Nephron (organoid): ENCODE measurements around the gene ECE2.

Experiments
- H3K27ac Mint-ChIP-seq, 3 experiments: 2 replicates each; pipeline ENCODE4 v1.8.0; 2020; ENCODE audit warnings: mixed read lengths in 3 of 3, mild to moderate bottlenecking in 2 of 3, moderate library complexity in 1 of 3
- H3K27me3 Mint-ChIP-seq: 2 replicates; pipeline ENCODE4 v1.8.0; 2021; ENCODE audit warnings: low read depth, mild to moderate bottlenecking, moderate library complexity, mixed read lengths
- H3K36me3 Mint-ChIP-seq: 2 replicates; pipeline ENCODE4 v1.8.0; 2020; ENCODE audit warnings: low read depth, mixed read lengths
- H3K4me1 Mint-ChIP-seq: 2 replicates; pipeline ENCODE4 v1.8.0; 2020; ENCODE audit warnings: mixed read lengths
- H3K4me3 Mint-ChIP-seq, 3 experiments: 2 replicates each; pipeline ENCODE4 v1.8.0; 2020; ENCODE audit warnings: mild to moderate bottlenecking in 3 of 3, mixed read lengths in 3 of 3, moderate library complexity in 2 of 3
- H3K9me3 Mint-ChIP-seq: 2 replicates; pipeline ENCODE4 v1.8.0; 2020; ENCODE audit warnings: mixed read lengths
- TF ChIP-seq, protein P1 (sequence below), 3 experiments: fragments of 200-600 bp; sonication (generic); IDR thresholded peaks; one replicate each; pipeline ENCODE4 v1.5.0; 2021; ENCODE audit warnings: antibody characterized with exemption in 3 of 3; ENCODE audit not compliant: unreplicated experiment in 3 of 3

The ECE2 gene

DNA sequence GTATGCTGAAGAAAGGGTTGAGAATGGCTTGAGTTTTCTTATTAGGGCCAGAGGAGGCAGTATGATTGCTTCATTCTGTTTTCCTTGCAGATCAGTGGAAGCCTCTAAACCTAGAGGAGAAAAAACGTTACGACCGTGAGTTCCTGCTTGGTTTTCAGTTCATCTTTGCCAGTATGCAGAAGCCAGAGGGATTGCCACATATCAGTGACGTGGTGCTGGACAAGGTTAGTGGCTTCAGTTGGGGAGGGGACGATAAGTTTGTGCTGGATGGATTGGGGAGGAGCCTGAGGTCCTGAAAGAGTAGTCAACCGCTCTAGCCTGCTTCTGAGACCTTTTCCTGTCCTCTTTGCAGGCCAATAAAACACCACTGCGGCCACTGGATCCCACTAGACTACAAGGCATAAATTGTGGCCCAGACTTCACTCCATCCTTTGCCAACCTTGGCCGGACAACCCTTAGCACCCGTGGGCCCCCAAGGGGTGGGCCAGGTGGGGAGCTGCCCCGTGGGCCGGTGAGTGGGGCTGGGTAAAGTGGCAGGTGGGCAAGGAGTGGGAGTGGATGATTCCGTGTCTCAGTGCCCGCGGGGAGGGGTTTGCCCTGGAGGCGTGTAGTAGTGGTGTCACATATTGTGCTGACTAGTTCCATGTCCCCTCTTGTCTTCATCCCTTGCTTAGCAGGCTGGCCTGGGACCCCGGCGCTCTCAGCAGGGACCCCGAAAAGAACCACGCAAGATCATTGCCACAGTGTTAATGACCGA lies 47.1 kb downstream of the ECE2 start:
- H3K27me3 Mint-ChIP-seq, result no peaks in the 10 kb centered on the region

DNA sequence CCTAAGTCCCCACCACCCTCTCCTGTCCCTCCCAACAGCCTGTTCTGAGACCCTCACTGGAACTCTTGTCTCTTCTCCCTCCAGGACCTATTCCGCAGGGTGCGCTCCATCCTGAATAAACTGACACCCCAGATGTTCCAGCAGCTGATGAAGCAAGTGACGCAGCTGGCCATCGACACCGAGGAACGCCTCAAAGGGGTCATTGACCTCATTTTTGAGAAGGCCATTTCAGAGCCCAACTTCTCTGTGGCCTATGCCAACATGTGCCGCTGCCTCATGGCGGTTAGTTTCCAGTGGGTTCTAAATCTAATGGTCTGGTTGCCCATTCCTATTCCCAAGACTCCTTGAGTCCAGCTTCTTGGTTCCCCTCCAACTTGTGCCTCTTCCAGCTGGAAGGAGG lies 47.9 kb downstream of the ECE2 start:
- Mint-ChIP-seq H3K27me3 (no peaks in the 10 kb centered on the region), H3K4me1 (peaks cover 6% of the 10 kb centered on the region), H3K36me3 (peaks cover 89% of the 10 kb centered on the region), H3K9me3 (no peaks in the 10 kb centered on the region), H3K4me3 (no peak overlapping the region), H3K27ac (no peak overlapping the region)
- TF ChIP-seq, protein P1, sequence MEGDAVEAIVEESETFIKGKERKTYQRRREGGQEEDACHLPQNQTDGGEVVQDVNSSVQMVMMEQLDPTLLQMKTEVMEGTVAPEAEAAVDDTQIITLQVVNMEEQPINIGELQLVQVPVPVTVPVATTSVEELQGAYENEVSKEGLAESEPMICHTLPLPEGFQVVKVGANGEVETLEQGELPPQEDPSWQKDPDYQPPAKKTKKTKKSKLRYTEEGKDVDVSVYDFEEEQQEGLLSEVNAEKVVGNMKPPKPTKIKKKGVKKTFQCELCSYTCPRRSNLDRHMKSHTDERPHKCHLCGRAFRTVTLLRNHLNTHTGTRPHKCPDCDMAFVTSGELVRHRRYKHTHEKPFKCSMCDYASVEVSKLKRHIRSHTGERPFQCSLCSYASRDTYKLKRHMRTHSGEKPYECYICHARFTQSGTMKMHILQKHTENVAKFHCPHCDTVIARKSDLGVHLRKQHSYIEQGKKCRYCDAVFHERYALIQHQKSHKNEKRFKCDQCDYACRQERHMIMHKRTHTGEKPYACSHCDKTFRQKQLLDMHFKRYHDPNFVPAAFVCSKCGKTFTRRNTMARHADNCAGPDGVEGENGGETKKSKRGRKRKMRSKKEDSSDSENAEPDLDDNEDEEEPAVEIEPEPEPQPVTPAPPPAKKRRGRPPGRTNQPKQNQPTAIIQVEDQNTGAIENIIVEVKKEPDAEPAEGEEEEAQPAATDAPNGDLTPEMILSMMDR (IDR thresholded peaks at IDR 0.05; ENCODE audit: unreplicated experiment in 3 of 3), result no peak

More for the DNA sequence above, 47.1 kb downstream of the ECE2 start:
- TF ChIP-seq, protein P1 (IDR thresholded peaks at IDR 0.05; ENCODE audit: unreplicated experiment in 3 of 3), result no peak
- Mint-ChIP-seq H3K36me3 (peaks cover 84% of the 10 kb centered on the region), H3K9me3 (no peaks in the 10 kb centered on the region), H3K4me1 (peaks cover 9% of the 10 kb centered on the region), H3K27ac (no peak overlapping the region), H3K4me3 (no peak overlapping the region)

DNA sequence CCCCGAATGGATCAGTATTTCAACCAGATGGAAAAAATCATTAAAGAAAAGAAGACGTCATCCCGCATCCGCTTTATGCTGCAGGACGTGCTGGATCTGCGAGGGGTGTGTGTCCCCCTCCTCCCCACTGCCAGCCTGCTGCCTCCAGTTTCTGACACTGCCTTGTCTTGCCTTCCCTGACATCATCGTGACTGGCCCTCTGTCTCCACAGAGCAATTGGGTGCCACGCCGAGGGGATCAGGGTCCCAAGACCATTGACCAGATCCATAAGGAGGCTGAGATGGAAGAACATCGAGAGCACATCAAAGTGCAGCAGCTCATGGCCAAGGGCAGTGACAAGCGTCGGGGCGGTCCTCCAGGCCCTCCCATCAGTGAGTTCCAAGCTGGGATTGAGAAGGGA lies 49.4 kb downstream of the ECE2 start:
- no peak overlapping the region for H3K4me3 Mint-ChIP-seq
- no peaks in the 10 kb centered on the region for H3K27me3 Mint-ChIP-seq

DNA sequence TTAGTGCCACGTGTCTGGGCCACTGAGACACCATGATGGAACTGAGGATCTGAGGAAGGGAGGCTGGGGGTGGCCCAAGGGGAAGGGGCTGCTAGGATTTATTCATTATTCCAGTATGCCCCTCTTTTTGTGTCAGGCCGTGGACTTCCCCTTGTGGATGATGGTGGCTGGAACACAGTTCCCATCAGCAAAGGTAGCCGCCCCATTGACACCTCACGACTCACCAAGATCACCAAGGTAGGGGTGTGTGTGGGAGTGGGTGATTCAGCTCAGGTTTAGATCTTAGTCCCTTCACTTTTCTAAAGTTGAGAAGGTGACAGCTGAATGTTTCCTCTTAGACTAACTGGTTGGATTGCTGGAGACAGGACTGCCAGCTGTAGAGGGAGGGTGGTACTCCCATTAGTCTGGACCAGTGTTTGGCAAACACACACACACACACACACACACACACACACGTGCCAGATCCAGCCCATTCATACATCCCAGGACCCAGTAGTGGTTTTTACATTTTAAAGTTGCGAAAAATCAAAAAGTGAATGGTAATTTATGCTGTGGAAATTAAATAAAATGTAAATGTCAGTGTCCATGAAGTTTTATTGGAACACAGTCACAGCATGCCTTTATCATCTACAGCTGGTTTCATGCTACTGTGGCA lies 50.0 kb downstream of the ECE2 start:
- TF ChIP-seq, protein P1 (IDR thresholded peaks at IDR 0.05; ENCODE audit: unreplicated experiment in 3 of 3), result no peak
- H3K9me3 Mint-ChIP-seq, result no peaks in the 10 kb centered on the region
- no peak overlapping the region for H3K27ac Mint-ChIP-seq
- H3K27me3 Mint-ChIP-seq, result no peaks in the 10 kb centered on the region
- H3K36me3 Mint-ChIP-seq, result peaks cover 90% of the 10 kb centered on the region
- H3K4me1 Mint-ChIP-seq, result no peaks in the 10 kb centered on the region
- H3K4me3 Mint-ChIP-seq, result no peak overlapping the region

More for the DNA sequence above, 49.4 kb downstream of the ECE2 start:
- Mint-ChIP-seq H3K4me1 (no peaks in the 10 kb centered on the region), H3K9me3 (no peaks in the 10 kb centered on the region), H3K36me3 (peaks cover 93% of the 10 kb centered on the region), H3K27ac (no peak overlapping the region)
- TF ChIP-seq, protein P1 (IDR thresholded peaks at IDR 0.05; ENCODE audit: unreplicated experiment in 3 of 3), result no peak

DNA sequence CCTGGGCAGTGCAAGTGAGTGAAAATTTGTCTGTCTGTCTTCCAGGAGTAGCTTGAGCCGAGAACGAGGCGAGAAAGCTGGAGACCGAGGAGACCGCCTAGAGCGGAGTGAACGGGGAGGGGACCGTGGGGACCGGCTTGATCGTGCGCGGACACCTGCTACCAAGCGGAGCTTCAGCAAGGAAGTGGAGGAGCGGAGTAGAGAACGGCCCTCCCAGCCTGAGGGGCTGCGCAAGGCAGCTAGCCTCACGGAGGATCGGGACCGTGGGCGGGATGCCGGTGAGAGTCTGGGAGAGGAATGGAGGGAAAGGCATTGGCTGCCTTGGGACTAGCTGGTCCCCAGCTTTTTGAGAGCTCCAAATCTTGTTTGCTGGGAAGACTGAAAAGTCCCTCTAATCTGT lies 51.3 kb downstream of the ECE2 start:
- H3K9me3 Mint-ChIP-seq, result no peaks in the 10 kb centered on the region
- no peaks in the 10 kb centered on the region for H3K27me3 Mint-ChIP-seq
- peaks cover 90% of the 10 kb centered on the region for H3K36me3 Mint-ChIP-seq
- no peak overlapping the region for H3K27ac Mint-ChIP-seq
- TF ChIP-seq, protein P1 (IDR thresholded peaks at IDR 0.05; ENCODE audit: unreplicated experiment in 3 of 3), result no peak
- H3K4me1 Mint-ChIP-seq, result no peaks in the 10 kb centered on the region
- no peak overlapping the region for H3K4me3 Mint-ChIP-seq
